GM19239 (cell line): ENCODE measurements around the gene CCKAR.

ENCODE experiments used
- DNase-seq: peaks from one replicate; pipeline ENCODE4 v3.0.0; 2011; ENCODE audit warnings: low spot score; ENCODE audit not compliant: insufficient read length
- FAIRE-seq: peaks from 2 replicates; lab custom pipeline; 2011; peaks lifted over from hg19 to GRCh38; lab: Jason Lieb, UNC

CCKAR gene

DNA sequence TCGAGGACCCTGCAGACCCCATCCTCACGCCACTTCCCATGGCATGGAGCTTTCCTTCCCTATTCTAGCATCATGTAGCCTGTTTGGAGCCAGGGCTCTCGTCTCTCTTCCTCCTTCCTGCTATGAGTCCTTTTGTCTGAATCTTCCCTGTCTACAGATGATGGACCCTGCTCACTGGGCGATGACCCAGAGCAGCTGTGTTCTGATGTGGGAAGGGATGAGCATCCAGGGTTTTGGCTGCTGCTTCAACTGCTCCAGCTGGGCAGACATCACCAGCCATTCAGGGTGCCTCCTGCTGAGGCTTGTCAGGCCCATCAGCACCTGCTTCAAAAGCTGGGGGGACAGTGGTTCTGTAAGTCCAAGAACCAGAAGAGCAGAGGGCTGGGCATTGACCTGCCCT, 3.2 kb upstream of the CCKAR start:
- DNase-seq = no peak
- FAIRE-seq = no peak

DNA sequence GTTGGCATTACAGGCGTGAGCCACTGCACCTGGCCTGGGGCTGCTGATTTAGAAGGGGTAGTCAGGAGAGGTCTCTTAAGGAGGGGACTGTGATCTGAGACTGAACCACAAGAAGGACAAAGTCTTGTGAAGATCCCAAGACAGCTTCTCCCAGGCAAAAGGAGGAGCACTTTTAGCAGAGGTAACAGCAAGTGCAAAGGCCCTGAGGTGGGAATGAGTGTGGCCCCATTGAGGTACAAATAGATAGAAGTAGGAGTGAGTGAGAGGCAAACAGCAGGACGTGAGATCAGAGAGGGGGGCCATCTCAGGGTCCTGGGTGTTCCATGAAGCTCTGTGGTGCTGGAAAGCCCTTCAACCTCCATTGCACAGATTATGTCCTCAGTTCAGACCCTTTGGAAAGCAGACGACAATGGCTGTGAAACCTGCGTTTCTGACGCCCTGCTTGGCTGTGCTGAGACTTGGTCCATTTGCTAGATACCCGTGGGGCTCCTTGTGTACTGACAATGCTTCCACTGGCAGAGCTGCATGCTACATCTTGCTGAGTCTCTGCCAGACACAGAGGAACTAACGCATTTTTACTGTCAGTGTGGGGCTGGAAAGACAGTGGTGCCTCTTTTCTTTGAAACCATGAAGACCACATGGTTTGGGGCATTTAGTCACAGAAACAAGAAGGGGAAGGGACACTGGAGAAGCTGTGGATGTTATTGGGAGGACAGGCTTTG, 1.3 kb upstream of the CCKAR start:
- no peak for FAIRE-seq
- no peak for DNase-seq

DNA sequence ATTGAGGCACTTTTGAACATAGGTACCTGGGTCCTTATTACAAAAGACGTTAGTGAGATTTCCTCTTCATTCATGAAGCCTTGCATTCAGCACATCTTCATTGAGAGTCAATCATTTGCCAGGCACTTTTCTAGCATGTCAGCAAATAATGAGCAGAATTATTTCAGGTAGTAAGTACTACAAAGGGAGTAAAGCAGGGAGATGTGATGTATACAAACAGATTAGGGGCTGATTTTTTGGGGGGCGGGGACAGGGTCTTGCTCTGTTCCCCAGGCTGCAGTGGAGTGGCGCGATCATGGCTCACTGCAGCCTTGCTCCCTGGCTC, 638 bp upstream of the CCKAR start:
- FAIRE-seq = no peak
- DNase-seq = no peak

DNA sequence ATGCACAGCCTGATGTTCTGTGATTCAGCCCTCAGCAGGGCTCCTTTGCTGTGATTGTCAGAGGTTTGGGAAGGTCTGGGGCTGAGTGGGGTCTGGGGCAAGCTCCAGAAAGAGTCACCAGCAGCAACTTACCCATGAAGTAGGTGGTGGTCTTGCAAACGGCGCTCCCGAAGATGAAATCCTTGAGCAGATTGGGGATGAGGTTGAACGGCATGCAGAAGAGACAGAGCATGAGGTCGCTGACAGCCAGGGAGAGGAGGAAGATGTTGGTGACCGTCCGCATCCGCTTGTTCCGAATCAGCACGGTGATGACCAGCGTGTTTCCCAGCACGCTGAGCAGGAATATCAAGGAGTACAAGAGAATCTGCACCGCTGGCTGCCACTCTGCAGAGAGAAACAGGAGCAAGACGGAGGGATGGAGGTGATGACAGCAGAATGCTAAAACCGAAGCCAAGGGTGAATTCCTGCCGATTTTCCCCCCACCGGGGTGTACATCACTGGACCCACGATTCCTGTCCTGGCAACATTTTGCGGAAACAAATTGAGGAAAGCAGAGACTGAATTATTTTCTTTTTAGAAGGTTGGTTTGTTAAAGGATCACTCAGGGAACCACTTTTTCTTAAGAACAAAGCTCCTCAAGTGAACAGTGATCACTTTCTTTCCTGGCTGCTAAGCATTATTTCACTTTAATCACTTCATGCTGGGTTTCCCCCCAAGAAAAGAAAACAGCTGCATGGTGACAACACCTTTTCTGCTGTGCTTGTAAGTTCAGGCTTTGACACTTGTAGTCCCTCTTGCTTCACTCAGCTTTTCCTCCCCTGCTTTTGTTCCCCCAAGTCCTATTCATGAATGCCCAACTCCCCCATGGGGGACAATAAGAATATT, 941 bp downstream of the CCKAR start:
- DNase-seq = no peak
- FAIRE-seq = no peak

DNA sequence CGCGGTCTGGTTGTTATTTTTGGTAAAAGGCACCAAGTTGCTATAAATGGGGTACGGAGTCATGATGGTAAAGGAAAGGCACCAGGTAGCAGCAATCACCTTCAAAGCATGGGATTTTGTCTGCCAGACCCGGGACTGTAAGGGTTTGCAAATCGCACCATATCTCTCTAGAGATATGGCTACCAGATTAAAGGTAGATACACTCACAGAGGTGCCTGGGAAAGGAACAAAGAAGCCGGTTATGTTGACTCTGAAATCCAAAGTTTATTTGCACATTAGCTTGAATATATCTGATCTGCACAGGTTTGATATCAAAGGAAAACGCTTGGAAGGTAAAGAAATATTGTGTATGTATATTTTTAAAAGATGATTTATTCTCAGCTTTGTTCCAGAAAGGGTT, 4.6 kb downstream of the CCKAR start:
- FAIRE-seq (no peak), DNase-seq (no peak)

DNA sequence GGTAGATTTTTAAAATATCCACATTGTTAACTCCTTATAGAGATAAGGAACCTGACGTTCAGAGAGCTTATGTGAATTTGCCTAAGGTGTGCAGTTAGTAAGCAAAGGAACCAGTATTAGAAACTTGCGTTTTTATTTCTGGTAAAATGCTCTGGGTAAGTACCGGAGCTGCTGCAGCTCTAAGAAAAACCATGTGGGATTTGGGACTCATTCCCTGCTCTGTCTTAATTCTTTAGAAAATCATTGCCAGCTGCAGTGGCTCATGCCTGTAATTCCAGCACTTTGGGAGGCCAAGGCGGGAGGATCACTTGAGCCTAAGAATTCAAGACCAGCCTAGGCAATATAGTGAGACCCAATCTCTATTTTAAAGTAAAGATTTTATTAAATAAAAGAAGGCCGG, 5.8 kb downstream of the CCKAR start:
- DNase-seq (no peak), FAIRE-seq (no peak)

DNA sequence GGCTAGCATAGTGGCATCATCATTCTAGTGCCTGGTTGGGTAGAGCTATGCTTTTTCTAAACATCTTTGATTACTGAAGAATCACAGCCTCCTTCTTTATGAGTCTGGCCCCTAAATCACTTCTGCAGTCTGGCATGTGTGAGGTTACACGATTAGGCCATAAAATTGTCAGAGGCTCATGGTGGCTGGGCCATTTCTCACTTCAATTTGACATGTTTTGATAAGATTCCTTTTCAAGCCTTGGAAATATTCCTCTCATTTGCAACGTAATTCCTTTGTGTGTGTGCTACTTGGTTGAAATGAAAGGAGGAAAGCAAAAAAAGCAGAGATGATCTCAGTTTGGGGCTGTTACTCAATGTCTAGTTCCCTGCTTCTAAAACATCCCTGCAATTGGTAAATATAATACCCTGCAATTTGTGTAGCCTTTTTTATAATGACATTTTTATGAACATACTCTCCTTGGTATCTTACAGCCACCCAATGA, 6.2 kb downstream of the CCKAR start:
- no peak for FAIRE-seq

DNA sequence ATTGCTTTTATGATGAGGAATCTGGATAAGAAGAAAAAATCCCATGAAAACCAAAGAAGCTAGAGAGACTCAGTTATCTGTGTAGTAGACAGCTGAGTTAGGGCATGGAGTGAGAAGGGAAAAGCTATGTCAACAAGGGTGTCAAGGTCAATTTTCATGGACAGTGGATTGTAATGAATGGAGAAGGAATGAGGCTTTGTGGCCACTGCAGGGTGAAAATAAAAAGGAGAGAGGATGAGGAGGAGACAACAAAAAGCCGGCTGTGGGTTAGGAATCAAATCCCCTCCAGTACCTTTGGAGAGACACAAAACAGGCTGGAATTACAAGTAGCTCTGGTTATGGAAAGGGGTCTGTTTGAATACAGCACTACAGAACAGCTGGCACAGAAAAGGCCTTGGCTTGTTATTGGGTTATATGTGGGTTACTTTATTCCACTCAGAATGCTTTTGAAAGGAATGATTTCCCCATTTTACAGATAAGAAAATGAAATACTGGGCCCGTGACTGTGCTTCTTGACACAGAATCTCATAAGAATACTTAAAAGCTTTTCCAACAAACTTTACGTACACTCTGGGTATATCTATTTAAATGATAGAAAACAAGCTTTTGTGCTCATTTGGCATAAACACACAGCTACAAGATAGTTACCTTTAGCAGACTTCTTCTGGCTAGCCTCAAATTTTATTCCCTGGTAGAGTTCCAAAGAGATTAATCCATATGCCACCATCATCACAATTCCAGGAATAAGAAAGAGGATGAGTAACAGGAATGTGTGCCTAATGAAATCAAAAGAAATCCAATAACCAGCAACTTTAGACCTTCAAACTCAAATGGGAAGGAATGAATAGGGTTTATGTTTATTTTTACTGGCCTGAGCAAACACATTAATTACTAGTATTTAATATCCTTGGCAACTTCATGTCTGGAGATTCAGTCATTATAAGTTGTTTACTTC, 7.5 kb downstream of the CCKAR start:
- DNase-seq = no peak
- no peak for FAIRE-seq

More for the DNA sequence above, 6.2 kb downstream of the CCKAR start:
- DNase-seq = no peak

DNA sequence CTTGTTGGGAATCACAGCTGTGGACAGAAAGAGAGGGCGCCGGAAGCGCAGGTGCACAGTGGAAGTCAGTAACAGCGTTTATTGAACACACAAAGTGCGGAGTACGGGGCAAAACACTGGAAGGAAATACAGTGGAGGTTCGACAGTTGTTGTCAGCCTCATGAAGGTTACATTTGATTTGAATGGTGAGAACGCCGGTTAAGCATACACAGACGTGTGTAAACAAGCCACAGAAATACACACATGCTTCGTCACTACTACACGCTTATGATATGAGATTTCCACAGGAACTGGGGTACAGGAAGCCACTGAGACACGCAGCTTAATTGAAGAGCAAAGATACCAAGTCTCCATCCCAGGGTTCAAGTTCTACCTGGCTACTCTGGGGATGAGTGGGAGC, 12.0 kb downstream of the CCKAR start:
- FAIRE-seq = no peak

DNA sequence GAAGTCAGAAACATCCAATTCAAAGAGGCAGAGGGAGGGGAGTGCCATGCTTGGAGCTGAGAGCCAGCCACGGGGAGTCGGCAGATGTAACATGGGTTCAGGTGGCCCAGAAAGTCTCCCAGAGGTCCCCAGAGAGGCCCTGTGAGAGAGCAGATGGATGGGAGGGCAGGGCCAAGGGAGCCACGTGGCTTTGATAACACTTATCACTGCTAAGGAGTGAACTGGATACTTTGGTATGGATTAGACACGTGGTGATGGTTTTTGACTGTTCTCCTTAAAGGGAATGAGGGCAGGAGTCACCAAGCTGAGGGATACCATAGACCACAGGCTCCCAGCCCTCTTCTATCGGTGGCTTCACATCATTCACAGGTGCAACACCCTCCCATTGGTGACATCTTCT, 13.7 kb downstream of the CCKAR start:
- FAIRE-seq (no peak), DNase-seq (no peak)

More for the DNA sequence above, 12.0 kb downstream of the CCKAR start:
- no peak for DNase-seq

DNA sequence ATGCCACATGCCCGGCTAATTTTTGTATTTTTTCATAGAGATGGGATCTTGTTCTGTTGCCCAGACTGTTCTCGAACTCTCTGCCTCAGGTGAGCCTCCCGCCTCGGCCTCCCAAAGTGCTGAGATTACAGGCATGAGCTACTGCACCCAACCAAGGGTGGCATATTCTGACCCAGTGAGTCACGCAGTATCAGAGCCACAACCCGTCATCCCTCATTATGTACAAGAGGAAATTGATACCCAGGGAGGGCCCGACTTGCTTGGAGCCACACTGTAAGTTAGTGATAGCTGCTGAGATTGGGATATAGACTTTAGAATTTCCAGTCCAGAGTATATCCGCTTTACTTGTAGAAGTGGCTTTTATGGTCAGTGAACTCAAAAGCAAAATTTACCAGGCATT, 14.6 kb downstream of the CCKAR start:
- FAIRE-seq = no peak

DNA sequence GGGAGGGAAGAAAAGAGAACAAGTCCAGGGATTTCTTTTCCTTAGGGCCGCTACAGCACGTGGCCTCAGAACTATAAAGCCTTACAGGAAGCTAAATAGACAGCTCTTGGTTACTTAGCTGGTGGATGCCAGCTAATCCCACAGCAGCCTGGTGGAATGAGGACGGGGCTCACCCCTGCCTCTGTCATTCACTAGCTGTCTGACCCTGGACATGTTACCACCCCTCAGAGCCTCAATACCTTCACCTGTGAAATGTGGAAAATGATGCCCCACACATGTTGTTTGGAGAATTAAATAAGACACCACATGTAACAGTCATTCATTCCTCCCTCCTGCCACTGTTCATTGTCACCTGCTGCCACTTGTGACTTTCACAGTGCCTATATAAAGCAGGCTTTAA, 15.7 kb downstream of the CCKAR start:
- DNase-seq (no peak), FAIRE-seq (no peak)

More for the DNA sequence above, 14.6 kb downstream of the CCKAR start:
- no peak for DNase-seq

DNA sequence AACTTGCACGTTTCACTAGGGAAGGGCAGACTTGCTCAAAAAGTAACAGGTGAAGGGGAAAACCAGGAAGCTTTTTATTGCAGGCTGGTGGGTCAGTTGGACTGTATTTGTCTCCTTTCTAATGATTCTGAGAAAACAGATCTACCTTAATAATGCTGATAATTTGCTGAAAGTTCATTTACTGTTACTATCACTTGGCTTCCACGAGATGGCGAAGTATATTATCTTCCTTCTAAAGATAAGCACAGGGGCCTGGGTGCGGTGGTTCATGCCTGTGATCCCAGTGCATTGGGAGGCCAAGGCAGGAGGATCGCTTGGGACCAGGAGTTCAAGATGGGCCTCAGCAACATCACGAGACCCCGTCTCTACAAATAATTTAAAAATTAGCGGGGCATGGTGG, 16.4 kb downstream of the CCKAR start:
- DNase-seq = no peak
- FAIRE-seq = no peak

DNA sequence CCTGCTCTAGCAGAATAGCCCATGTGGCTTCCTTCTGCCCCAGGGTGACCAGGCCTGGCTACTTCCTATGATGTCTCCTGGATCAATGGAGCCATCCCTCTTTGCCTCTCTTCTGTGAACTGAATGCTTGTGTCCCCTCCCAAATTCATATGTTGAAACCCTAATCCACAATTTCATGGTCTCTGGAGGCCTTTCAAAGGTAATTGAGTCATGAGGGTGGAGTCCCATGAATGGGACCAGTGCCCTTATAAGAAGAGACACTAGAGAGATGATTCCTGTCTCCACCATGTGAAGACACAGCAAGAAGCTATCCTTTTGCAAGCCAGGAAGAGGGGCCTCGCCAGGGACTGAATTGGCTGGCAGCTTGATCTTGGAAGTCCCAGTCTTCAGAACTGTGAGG, 18.4 kb downstream of the CCKAR start:
- DNase-seq (no peak), FAIRE-seq (no peak)

DNA sequence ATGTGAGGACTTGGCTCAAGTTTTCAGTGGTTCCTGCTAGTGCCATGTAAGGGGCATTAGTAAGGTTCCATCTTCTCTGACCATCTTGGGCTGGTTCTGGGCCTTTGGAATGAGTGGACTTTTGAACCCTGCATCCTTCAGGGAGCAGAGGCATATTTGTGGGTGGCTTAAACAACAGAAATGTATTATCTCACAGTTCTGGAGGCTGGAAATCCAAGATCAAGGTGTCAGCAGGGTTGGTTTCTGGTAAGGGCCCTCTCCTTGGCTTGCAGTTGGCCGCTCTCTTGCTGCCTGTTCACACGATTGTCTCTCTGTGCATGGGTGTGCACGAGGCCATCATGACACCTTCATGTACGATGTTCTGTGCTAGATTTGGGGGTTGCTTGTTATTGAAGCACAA, 21.3 kb downstream of the CCKAR start:
- no peak for FAIRE-seq

DNA sequence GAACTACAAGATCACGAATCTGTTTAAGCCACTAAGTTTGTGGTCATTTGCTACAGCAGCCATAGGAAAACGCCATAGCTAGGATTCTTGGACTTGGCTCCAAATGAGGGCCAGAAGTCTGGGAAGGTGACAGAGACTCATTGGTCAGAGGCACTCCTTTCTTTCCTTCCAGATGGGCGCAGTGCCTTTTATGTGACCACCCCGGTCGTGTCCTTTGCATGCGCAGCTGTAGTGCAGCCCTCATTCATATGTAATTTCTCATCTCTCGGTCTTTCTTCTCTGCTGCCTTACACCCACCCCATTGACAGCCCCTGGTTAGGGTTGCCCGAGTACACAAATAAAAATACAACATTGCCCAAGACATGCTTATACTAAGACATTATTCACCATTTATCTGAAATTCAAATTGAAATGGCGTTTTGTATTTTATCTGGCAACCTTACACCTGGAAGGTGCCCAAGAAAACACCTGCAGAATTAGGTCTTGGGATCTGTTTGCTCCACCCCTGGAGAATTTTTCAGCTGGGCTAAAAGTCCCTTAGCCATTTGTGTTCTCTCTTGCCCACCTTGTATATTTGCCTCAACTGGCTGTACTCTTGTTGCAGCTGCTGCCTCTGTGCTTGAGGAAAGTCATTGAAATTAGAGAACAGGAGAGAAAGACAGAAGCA, 21.9 kb downstream of the CCKAR start:
- FAIRE-seq = no peak
- no peak for DNase-seq

More for the DNA sequence above, 21.3 kb downstream of the CCKAR start:
- no peak for DNase-seq

DNA sequence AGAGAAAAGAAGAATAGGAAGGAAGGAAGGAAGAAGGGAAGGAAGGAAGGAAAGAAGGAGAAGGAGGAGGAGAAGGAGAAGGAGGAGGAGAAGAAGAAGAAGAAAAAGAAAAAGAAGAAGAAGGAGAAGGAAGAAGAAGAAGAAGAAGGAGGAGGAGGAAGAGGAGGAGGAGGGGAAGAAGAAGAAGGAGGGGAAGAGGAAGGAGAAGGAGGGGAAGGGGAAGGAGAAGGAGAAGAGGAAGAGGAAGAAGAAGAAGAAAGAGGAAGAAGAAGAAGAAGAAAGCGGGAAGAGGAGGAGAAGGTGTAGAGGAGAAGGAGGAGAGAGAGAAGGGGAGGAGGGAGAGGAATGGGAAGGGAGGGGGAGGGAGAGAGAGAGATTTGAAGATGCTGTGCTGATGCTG, 22.6 kb downstream of the CCKAR start:
- FAIRE-seq = no peak
- DNase-seq = no peak

DNA sequence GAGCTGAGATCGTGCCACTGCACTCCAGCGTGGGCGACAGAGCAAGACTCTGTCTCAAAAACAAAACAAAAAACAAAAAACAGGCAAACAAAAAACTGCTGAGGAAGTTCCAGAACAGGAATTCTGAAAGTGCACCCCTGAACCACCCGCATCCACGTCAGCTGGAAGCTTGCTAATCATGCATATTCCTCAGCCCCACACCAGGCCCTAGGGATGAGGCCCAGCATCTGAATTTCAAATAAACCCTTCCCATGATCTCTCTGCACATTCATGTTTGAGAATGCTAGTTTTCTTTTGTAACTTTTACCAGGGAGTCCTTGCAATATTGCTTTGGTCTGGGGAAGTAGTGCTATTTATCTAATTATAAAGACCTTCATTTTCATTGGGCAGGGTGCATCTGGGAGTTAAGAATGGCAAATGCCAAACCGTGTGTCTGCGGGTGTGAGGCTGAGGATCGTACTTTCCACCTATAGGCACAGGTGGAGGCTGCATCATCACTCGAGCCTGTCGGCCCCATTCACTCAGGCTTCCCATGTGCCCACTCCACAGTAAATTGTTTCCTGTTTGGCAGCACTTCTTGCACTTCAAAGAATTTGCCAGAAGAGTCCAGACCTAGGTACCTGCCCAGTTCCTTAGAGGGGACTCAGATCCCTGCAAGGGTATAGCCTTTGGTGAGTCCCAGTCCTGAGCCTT, 23.6 kb downstream of the CCKAR start:
- DNase-seq (no peak), FAIRE-seq (no peak)

DNA sequence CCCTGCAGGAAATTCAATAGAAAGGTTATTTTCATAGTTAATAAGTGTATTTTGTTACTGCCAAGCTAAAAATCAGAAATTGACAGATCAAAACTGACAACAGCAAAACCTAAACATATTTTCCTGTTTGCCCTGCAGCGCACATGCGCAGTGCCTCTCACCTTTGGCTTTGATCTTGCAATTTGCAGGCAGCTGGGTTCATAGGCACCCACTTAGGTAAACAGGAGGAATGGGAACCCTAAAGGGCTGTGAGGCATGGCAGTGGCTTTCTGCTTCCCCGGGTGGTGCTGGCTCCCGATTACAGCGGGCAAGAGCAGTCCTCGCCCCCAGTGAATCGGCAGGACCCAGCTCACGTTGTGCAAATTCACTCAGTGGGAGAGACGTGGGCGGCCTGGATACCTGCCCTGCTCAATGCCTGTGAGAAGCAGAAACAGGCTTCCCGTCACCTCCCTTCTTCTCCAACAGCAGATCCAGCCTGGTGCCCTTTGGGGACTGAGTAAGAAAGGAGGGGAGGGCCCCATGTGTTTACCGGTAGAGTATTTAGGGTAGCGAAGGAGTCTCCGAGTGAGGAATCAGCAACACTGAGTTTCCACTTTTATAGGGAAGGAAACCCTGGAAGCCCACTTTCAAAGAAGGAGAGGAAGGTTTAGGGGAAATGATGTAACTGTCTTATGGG, 25.7 kb downstream of the CCKAR start:
- FAIRE-seq = no peak
- no peak for DNase-seq
